ENCODE measurements around the gene MMS19. TPM values are rescaled to one million over a fixed set of nuclear protein-coding genes. Genes with fewer than 3 reads are reported as not detected.
"Not testable (repeated sequence)": the region's sequence is repeated elsewhere in the genome, so short reads cannot be mapped to it uniquely, and the experiment has no call there.

The MMS19 gene
- total RNA-seq, 4 donors from 2014 or later = 56.1 to 70.0 (median 65.0) TPM

- Histone ChIP-seq H3K4me3 (no peak overlapping the region), H3K36me3 (peaks cover 0 to 50% of the 10 kb centered on the region in 2 donors), H3K27me3 (no peaks in the 10 kb centered on the region), H3K9me3 (no peaks in the 10 kb centered on the region), H3K4me1 (peaks cover under 1 to 6% of the 10 kb centered on the region in 2 donors), H3K27ac (no peak overlapping the region)
- DNase-seq = no peak
- ATAC-seq = no peak
- in situ Hi-C loops (cut with MboI; ENCODE audit: low sequenced_read_pairs in 4 of 4) = no loop called here
- intact Hi-C loops (cut with DNase I; ENCODE audit: low total_unique reads) = no loop called here
- no peak for TF ChIP-seq CTCF (IDR thresholded peaks at IDR 0.05 in 4 of 5, conservative IDR thresholded peaks at IDR 0.05 in 1 of 5)
- no peak for TF ChIP-seq POLR2A (IDR thresholded peaks at IDR 0.05)
These were observed 17.2 kb downstream of the MMS19 start for GRCh38 chr10:97481071-97481470.

- TF ChIP-seq CTCF (IDR thresholded peaks at IDR 0.05 in 4 of 5, conservative IDR thresholded peaks at IDR 0.05 in 1 of 5) = no peak
- TF ChIP-seq POLR2A (IDR thresholded peaks at IDR 0.05) = no peak
- in situ Hi-C loops (cut with MboI; ENCODE audit: low sequenced_read_pairs in 4 of 4) = no loop called here
- no peak for ATAC-seq
- Histone ChIP-seq H3K27me3 (no peaks in the 10 kb centered on the region), H3K4me3 (no peak overlapping the region), H3K36me3 (peaks cover 0 to 62% of the 10 kb centered on the region in 2 donors), H3K9me3 (no peaks in the 10 kb centered on the region), H3K27ac (no peak overlapping the region), H3K4me1 (no peaks in the 10 kb centered on the region)
- DNase-seq = no peak
- intact Hi-C loops (cut with DNase I; ENCODE audit: low total_unique reads) = no loop called here
These were observed 18.3 kb downstream of the MMS19 start for GRCh38 chr10:97479939-97480338.

GRCh38 chr10:97479410-97479809, 18.8 kb downstream of the MMS19 start:
- H3K4me3 ChIP-seq; ATAC-seq; H3K4me1 ChIP-seq; H3K27ac ChIP-seq; in situ Hi-C loops (cut with MboI; ENCODE audit: low sequenced_read_pairs in 4 of 4); DNase-seq; H3K9me3 ChIP-seq; intact Hi-C loops (cut with DNase I; ENCODE audit: low total_unique reads); H3K27me3 ChIP-seq: not testable (repeated sequence)
- peaks cover 0 to 67% of the 10 kb centered on the region in 2 donors for H3K36me3 ChIP-seq

GRCh38 chr10:97475936-97476594, 22.2 kb downstream of the MMS19 start:
- in situ Hi-C loops (cut with MboI; ENCODE audit: low sequenced_read_pairs in 4 of 4) (no loop called here), intact Hi-C loops (cut with DNase I; ENCODE audit: low total_unique reads) (no loop called here)
- DNase-seq = no peak
- Histone ChIP-seq H3K4me1 (no peaks in the 10 kb centered on the region), H3K27ac (no peak overlapping the region), H3K36me3 (peaks cover 0 to 97% of the 10 kb centered on the region in 2 donors), H3K4me3 (no peak overlapping the region), H3K9me3 (no peaks in the 10 kb centered on the region), H3K27me3 (no peaks in the 10 kb centered on the region)
- peak in 1 of 2 donors; percentile 53 for ATAC-seq
- TF ChIP-seq POLR2A (IDR thresholded peaks at IDR 0.05) (no peak), CTCF (IDR thresholded peaks at IDR 0.05 in 4 of 5, conservative IDR thresholded peaks at IDR 0.05 in 1 of 5) (no peak)

GRCh38 chr10:97474918-97475317, 23.3 kb downstream of the MMS19 start:
- intact Hi-C loops (cut with DNase I; ENCODE audit: low total_unique reads) = no loop called here
- Histone ChIP-seq H3K4me1 (no peaks in the 10 kb centered on the region), H3K27me3 (no peaks in the 10 kb centered on the region), H3K9me3 (no peaks in the 10 kb centered on the region), H3K36me3 (peaks cover 2 to 97% of the 10 kb centered on the region in 2 donors), H3K4me3 (no peak overlapping the region), H3K27ac (no peak overlapping the region)
- in situ Hi-C loops (cut with MboI; ENCODE audit: low sequenced_read_pairs in 4 of 4) = no loop called here
- ATAC-seq (no peak), DNase-seq (no peak)
- TF ChIP-seq CTCF (IDR thresholded peaks at IDR 0.05 in 4 of 5, conservative IDR thresholded peaks at IDR 0.05 in 1 of 5) (no peak), POLR2A (IDR thresholded peaks at IDR 0.05) (no peak)

GRCh38 chr10:97468781-97469180, 29.4 kb downstream of the MMS19 start:
- H3K27ac ChIP-seq; H3K4me1 ChIP-seq; ATAC-seq; H3K9me3 ChIP-seq; H3K27me3 ChIP-seq; intact Hi-C loops (cut with DNase I; ENCODE audit: low total_unique reads); H3K4me3 ChIP-seq; DNase-seq: not testable (repeated sequence)
- in situ Hi-C loops (cut with MboI; ENCODE audit: low sequenced_read_pairs in 4 of 4) = loop anchor here in 3 of 4 donors (10.0 kb wide), 2 partner anchors 86 to 146 kb away; no protein-coding TSS in a partner anchor
- peaks cover 5 to 98% of the 10 kb centered on the region in 2 donors for H3K36me3 ChIP-seq
